HG03460 (cell line): ENCODE data around the gene TPST2.

Experiments used
- ATAC-seq: cut with Tn5 transposase; IDR thresholded peaks from one replicate; pipeline ENCODE4 v1.9.1; 2021; ENCODE audit not compliant: unreplicated experiment

Gene TPST2

GRCh38 chr22:26479043-26479791, 110.7 kb downstream of the TPST2 start:
- ATAC-seq: no peak

- ATAC-seq: no peak
These were observed 112.6 kb downstream of the TPST2 start for GRCh38 chr22:26477341-26477731.

- ATAC-seq: no peak
These were observed 113.1 kb downstream of the TPST2 start for GRCh38 chr22:26476705-26477340.

- ATAC-seq: no peak
These were observed 115.2 kb downstream of the TPST2 start for GRCh38 chr22:26474682-26475081.
